Measurements from ENCODE around the gene CRIP3.

Gene CRIP3

DNA sequence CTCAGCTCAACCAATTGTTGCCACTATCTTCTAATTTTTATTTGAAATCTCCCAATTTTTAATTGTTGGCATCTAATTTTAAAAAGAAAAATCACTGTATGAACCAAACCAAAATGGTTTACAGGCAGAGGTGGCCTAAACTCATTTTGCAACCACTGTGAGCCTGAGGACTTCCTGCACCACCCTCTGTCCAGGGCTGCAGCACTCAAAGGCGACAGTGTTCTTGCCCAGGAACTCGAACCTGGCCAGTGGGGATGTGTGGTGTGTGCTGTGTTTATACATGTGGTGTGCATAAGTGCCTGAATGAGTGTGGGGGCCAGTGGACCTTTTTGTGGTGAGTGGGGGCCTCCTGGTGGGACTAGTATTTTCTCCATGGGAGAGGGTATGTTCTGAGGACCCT lies 34.9 kb downstream of the CRIP3 start:
- no peak overlapping the region for H3K4me3 ChIP-seq (ENCODE audit: low read length)
- TF ChIP-seq, protein P1, sequence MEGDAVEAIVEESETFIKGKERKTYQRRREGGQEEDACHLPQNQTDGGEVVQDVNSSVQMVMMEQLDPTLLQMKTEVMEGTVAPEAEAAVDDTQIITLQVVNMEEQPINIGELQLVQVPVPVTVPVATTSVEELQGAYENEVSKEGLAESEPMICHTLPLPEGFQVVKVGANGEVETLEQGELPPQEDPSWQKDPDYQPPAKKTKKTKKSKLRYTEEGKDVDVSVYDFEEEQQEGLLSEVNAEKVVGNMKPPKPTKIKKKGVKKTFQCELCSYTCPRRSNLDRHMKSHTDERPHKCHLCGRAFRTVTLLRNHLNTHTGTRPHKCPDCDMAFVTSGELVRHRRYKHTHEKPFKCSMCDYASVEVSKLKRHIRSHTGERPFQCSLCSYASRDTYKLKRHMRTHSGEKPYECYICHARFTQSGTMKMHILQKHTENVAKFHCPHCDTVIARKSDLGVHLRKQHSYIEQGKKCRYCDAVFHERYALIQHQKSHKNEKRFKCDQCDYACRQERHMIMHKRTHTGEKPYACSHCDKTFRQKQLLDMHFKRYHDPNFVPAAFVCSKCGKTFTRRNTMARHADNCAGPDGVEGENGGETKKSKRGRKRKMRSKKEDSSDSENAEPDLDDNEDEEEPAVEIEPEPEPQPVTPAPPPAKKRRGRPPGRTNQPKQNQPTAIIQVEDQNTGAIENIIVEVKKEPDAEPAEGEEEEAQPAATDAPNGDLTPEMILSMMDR (IDR thresholded peaks at IDR 0.05; ENCODE audit: insufficient read depth, low read depth, low read length, missing control alignments) = no peak
- no peak for DNase-seq (ENCODE audit: low read depth)

DNA sequence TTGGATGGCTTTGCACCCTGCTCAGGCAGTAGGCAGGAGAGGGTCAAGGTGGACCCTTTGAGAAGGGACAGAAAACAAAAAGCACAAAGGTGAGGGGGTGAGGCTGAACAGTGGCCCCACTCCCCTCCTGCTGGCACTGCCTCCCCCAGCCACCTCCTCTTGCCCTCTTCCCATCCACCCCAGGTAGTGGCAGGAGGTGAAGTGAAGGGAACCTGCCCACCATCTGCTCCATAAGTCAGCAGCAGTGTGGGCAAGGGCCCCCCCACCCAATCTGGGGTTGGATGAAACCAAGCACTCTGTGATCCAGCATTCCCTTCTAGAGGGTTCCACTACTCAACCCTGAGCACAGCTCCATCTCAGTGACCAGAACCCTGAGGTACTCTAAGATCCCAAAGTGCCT lies 36.7 kb downstream of the CRIP3 start:
- TF ChIP-seq, protein P1 (IDR thresholded peaks at IDR 0.05; ENCODE audit: insufficient read depth, low read depth, low read length, missing control alignments) = no peak
- no peak overlapping the region for H3K4me3 ChIP-seq (ENCODE audit: low read length)
- DNase-seq (ENCODE audit: low read depth) = no peak

DNA sequence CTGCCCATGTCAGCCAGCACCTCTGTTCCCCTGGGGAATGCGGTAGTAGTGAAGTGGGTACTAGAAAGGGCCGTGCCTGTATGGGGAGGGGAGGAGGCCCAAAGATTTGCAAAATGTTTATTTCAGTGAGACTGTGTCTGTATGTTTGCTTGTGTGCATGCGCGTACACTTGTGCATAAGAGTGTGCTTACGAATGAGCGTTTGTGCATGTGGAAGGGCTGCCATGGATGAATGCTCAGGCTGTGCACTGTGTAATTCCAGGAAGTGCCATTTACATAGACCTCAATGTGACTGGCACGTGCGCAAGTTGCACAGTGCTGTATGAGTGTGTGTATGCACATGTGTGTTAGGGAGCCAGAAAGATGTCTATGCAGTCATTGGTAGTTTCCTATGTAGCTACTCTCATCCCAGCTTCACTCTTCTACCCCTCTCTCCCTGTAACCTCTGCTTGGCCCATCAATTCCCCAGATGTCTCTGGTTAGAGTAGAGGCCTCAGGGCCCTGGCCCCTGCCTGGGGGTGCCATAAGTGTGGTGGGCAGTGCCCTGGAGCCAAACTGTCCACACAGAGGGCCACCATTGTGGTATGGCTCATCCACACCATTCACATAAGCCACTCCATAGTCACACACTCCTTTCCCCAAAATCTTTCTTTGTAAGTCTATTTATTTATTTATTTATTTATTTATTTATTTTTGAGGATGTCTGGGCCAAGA lies 37.4 kb downstream of the CRIP3 start:
- DNase-seq (ENCODE audit: low read depth) = no peak
- TF ChIP-seq, protein P1 (IDR thresholded peaks at IDR 0.05; ENCODE audit: insufficient read depth, low read depth, low read length, missing control alignments) = no peak
- H3K4me3 ChIP-seq (ENCODE audit: low read length) = no peak overlapping the region

DNA sequence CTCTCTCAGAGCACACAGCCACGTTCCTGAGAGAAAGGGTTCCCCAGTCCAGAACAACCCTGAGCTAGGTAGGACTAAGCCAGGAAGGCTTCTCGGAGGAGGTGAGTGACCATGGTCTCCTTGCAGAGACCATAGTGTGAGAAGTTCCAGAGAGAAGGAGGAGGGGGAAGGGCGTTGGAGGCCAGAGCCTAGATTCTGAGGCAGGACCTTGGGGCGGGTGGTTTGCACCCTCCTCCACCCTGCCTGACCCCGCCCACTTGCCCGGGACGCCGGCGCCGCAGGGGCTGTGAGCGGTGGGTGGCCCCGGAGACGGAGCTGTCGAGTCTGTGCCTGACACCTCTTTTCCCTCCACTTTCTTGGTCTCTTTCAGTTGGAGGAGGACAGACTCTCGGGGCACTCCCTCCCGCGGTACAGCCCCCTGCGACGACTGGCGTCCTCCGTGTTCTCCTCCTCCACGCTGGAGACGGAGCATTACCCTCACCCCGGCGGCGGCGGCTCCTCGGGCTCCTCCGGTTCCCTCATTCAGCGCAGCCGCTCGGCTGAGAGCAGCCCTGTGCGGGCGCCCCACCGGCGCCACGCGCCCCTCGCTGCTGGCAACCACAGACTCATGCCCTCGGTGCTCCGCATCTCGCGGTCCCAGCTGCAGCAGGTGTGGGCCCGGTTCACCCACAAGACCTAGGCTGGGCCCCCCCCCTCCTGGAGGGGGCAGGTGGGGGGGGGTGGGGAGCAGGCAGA lies 39.2 kb downstream of the CRIP3 start:
- H3K4me3 ChIP-seq (ENCODE audit: low read length) = peak overlapping the region; percentile 16
- TF ChIP-seq, protein P1 (IDR thresholded peaks at IDR 0.05; ENCODE audit: insufficient read depth, low read depth, low read length, missing control alignments) = no peak
- DNase-seq (ENCODE audit: low read depth) = no peak

DNA sequence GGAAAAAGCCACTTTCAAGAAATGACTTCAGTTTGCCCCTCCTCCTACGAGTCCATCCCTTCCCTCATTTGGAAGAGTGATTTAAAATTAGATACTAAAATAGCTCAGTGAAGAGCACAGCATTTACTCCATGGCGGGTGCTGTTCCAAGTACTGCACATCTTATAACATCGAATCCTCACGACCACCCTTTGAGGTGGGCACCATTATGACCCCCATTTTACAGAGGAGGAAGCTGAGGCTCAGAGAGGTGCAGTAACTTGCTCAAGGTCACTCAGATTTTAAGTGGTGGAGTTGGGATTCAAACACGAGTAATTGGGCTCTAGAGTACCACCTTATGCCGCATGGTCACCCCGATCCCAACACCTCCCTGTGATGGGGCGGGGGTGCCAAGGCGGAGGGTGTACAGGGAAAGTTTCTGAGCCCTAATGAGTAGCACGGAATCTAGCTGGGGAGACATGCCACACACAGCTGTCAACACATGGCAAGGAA lies 39.8 kb downstream of the CRIP3 start:
- TF ChIP-seq, protein P1 (IDR thresholded peaks at IDR 0.05; ENCODE audit: insufficient read depth, low read depth, low read length, missing control alignments) = no peak
- DNase-seq (ENCODE audit: low read depth) = no peak

DNA sequence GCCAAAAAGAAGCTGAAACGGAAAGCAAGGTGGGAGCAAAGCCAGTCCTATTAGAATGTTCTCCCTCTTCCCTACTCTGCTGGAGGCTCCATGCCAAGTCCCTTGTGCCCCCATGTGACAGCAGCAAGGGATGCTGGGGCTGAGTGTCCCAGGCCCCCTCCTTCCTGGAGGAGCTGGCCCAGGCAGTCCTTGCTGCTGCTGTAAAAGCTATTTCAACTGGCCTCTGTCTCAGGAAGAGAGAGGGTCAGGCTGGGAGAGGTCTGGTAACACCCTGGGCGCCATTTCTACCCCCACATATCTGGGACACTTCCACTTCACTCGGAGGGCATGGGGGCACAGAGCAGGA lies 40.3 kb downstream of the CRIP3 start:
- TF ChIP-seq, protein P1 (IDR thresholded peaks at IDR 0.05; ENCODE audit: insufficient read depth, low read depth, low read length, missing control alignments) = no peak
- no peak overlapping the region for H3K4me3 ChIP-seq (ENCODE audit: low read length)
- DNase-seq (ENCODE audit: low read depth) = no peak

More for the DNA sequence above, 39.8 kb downstream of the CRIP3 start:
- no peak overlapping the region for H3K4me3 ChIP-seq (ENCODE audit: low read length)

All from epithelial cell of esophagus (primary cell).